K562 (cell line): ENCODE measurements around the gene CYB5D1. TPM values are rescaled to one million over a fixed set of nuclear protein-coding genes. Genes with fewer than 3 reads are reported as not detected.

Experiments used
- ATF4 ChIP-seq: fragments of 450-650 bp; formaldehyde crosslinking; IDR thresholded peaks from 2 replicates; pipeline ENCODE4 v1.4.0; 2022; ENCODE audit warnings: mild to moderate bottlenecking, moderate library complexity
- DNMT1 ChIP-seq: fragments of 450-650 bp; IDR thresholded peaks from 2 replicates; pipeline ENCODE4 v1.6.1; 2016; ENCODE audit warnings: antibody characterized with exemption, mild to moderate bottlenecking
- IRF2 ChIP-seq: sonication (generic); formaldehyde crosslinking; IDR thresholded peaks from 2 replicates; pipeline ENCODE4 v1.8.1; 2022; ENCODE audit warnings: mild to moderate bottlenecking, missing genetic modification reagents
- KAT2B ChIP-seq: IDR thresholded peaks from one replicate; pipeline ENCODE4 v1.6.1; 2012; ENCODE audit warnings: low read depth, mild to moderate bottlenecking, control low read depth, inconsistent platforms, low read length, moderate library complexity
- NFIC ChIP-seq: fragments of 450-650 bp; IDR thresholded peaks from 2 replicates; pipeline ENCODE4 v1.6.1; 2017; ENCODE audit warnings: mild to moderate bottlenecking, inconsistent platforms
- PATZ1 ChIP-seq: fragments of 250-450 bp; sonication (Bioruptor Pico); IDR thresholded peaks from 2 replicates; pipeline ENCODE4 v1.5.0; 2020; ENCODE audit warnings: mild to moderate bottlenecking, borderline replicate concordance
- POLR2AphosphoS2 ChIP-seq: IDR thresholded peaks from 2 replicates; pipeline ENCODE4 v1.6.1; 2012; ENCODE audit warnings: low read length, improper control_type of control experiment
- PTTG1 ChIP-seq: fragments of 450-650 bp; IDR thresholded peaks from 2 replicates; pipeline ENCODE4 v1.6.1; 2016; ENCODE audit warnings: low read depth, mild to moderate bottlenecking, missing genetic modification characterization, missing compliant biosample characterization
- SIN3B ChIP-seq: fragments of 450-650 bp; IDR thresholded peaks from 2 replicates; pipeline ENCODE4 v1.6.1; 2017; ENCODE audit warnings: low read depth, mild to moderate bottlenecking, moderate library complexity
- TBL1XR1 ChIP-seq, 2 experiments: IDR thresholded peaks; 2 replicates each; pipeline ENCODE4 v1.6.1; 2012; ENCODE audit warnings: improper control_type of control experiment in 2 of 2, low read length in 2 of 2, mild to moderate bottlenecking in 1 of 2
- TFAP4 ChIP-seq: sonication (generic); formaldehyde crosslinking; IDR thresholded peaks from 2 replicates; pipeline ENCODE4 v1.8.0; 2022; ENCODE audit warnings: missing genetic modification reagents, mild to moderate bottlenecking, moderate library complexity, borderline replicate concordance
- THAP7 ChIP-seq: fragments of 250-450 bp; sonication (Bioruptor Pico); IDR thresholded peaks from 2 replicates; pipeline ENCODE4 v1.5.0; 2021
- TRIM24 ChIP-seq, 2 experiments: fragments of 450-650 bp; IDR thresholded peaks; 2 replicates each; pipeline ENCODE4 v1.6.1; 2016
- ZNF24 ChIP-seq: fragments of 450-650 bp; IDR thresholded peaks from 2 replicates; pipeline ENCODE4 v1.6.1; 2016
- ZNF41 ChIP-seq: fragments of 250-450 bp; sonication (Bioruptor Pico); conservative IDR thresholded peaks from 2 replicates; pipeline ENCODE4 v1.4.0; 2020; ENCODE audit warnings: mild to moderate bottlenecking
- ZNF507 ChIP-seq: conservative IDR thresholded peaks from 2 replicates; pipeline ENCODE4 v1.6.1; 2017; ENCODE audit warnings: missing genetic modification characterization, missing compliant biosample characterization
- polyA plus RNA-seq, 8 experiments: library from polyadenylated mRNA; depleted of rRNA in 4 of 8; stranded (reverse) in 5 of 8; unstranded in 3 of 8; fragments of >200 nt; fragmentation: Nextera tagmentation in 2 of 8; fragmentation: Illumina TruSeq in 1 of 8; extraction: Ambion mirVana in 2 of 8; extraction: Trizol in 1 of 8; gene quantifications; 2 replicates each; pipeline versions ENCODE4 v1.2.1 to v1.2.3, GENCODE V29; 2011 to 2014; ENCODE audit warnings: inconsistent platforms in 1 of 8, missing spikeins in 1 of 8
- total RNA-seq, 7 experiments: library from RNA; depleted of rRNA in 6 of 7; stranded (reverse); fragments of >200 nt in 6 of 7; fragmentation: Illumina TruSeq in 2 of 7; extraction: Trizol in 2 of 7; gene quantifications; 2 replicates each; pipeline versions ENCODE4 v1.2.1 to v1.2.3, GENCODE V29; 2011 to 2021; ENCODE audit warnings: low replicate concordance in 1 of 7
- TF ChIP-seq, protein P1 (sequence below): fragments of 250-450 bp; sonication (Bioruptor Pico); IDR thresholded peaks from 2 replicates; pipeline ENCODE4 v1.9.0; 2021; ENCODE audit warnings: mild to moderate bottlenecking
- TF ChIP-seq, protein P2 (sequence below): fragments of 250-450 bp; sonication (Bioruptor Pico); IDR thresholded peaks from 2 replicates; pipeline ENCODE4 v1.4.0; 2020; ENCODE audit warnings: mild to moderate bottlenecking, moderate library complexity
- TF ChIP-seq, protein P3 (sequence below): fragments of 250-450 bp; sonication (Bioruptor Pico); IDR thresholded peaks from 2 replicates; pipeline ENCODE4 v1.8.0; 2022; ENCODE audit warnings: inconsistent platforms, mild to moderate bottlenecking, moderate library complexity, borderline replicate concordance

CYB5D1 gene
- total and polyA plus RNA-seq, 9 of the 15 experiments (the other 6 are each of a cell fraction or from before 2014, with no cell fraction given): 2.4 to 7.9 (median 5.7) TPM

- peak; percentile 45; the same call in 1 of the 2 replicates for TF ChIP-seq POLR2AphosphoS2
- TF ChIP-seq TFAP4 (CRISPR knock-in tag): peak; percentile 90
- no peak for TF ChIP-seq ZNF41 (CRISPR knock-in tag)
- no peak for TF ChIP-seq TBL1XR1 (IDR thresholded peaks at IDR 0.05; ENCODE audit: low read length in 2 of 2)
- TF ChIP-seq ZNF24: no peak
- peak; percentile 68 to 77; a peak in 2 of 4 replicates for TF ChIP-seq TRIM24 (IDR thresholded peaks at IDR 0.05)
- no peak for TF ChIP-seq PATZ1 (CRISPR knock-in tag)
- TF ChIP-seq THAP7 (CRISPR knock-in tag): no peak
- TF ChIP-seq KAT2B: no peak
- TF ChIP-seq, protein P1, sequence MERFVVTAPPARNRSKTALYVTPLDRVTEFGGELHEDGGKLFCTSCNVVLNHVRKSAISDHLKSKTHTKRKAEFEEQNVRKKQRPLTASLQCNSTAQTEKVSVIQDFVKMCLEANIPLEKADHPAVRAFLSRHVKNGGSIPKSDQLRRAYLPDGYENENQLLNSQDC (CRISPR knock-in tag): no peak
- TF ChIP-seq DNMT1: no peak
- TF ChIP-seq, protein P2, sequence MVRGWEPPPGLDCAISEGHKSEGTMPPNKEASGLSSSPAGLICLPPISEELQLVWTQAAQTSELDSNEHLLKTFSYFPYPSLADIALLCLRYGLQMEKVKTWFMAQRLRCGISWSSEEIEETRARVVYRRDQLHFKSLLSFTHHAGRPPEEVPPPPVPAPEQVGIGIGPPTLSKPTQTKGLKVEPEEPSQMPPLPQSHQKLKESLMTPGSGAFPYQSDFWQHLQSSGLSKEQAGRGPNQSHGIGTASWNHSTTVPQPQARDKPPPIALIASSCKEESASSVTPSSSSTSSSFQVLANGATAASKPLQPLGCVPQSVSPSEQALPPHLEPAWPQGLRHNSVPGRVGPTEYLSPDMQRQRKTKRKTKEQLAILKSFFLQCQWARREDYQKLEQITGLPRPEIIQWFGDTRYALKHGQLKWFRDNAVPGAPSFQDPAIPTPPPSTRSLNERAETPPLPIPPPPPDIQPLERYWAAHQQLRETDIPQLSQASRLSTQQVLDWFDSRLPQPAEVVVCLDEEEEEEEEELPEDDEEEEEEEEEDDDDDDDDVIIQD (CRISPR knock-in tag): no peak
- TF ChIP-seq IRF2: no peak
- TF ChIP-seq SIN3B: no peak
- TF ChIP-seq ATF4: peak; percentile 97
- TF ChIP-seq, protein P3, sequence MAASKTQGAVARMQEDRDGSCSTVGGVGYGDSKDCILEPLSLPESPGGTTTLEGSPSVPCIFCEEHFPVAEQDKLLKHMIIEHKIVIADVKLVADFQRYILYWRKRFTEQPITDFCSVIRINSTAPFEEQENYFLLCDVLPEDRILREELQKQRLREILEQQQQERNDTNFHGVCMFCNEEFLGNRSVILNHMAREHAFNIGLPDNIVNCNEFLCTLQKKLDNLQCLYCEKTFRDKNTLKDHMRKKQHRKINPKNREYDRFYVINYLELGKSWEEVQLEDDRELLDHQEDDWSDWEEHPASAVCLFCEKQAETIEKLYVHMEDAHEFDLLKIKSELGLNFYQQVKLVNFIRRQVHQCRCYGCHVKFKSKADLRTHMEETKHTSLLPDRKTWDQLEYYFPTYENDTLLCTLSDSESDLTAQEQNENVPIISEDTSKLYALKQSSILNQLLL (CRISPR knock-in tag): no peak
- no peak for TF ChIP-seq PTTG1 (tag)
- peak; percentile 27; the same call in 1 of the 2 replicates for TF ChIP-seq NFIC
- TF ChIP-seq ZNF507 (tag): no peak
These were observed 19.4 kb upstream of the CYB5D1 start (continued) for GRCh38 chr17:7838090-7839075.
